Hepatocyte (in vitro differentiated cells): ENCODE results near the gene CACYBP. TPM values are rescaled to one million over a fixed set of nuclear protein-coding genes. Genes with fewer than 3 reads are reported as not detected.

Experiments
- DNase-seq: peaks from one replicate; pipeline ENCODE4 v3.0.0-alpha.2; 2016; ENCODE audit warnings: low spot score
- H2AFZ ChIP-seq: fragments of 200-600 bp; sonication (generic); 2 replicates; pipeline ENCODE4 v1.6.0; 2016; ENCODE audit warnings: antibody characterized with exemption, mild to moderate bottlenecking
- H3K27ac ChIP-seq: fragments of 200-600 bp; sonication (generic); 2 replicates; pipeline ENCODE4 v1.5.1; 2016; ENCODE audit warnings: mild to moderate bottlenecking
- H3K27me3 ChIP-seq: fragments of 200-600 bp; sonication (generic); 2 replicates; pipeline ENCODE4 v1.6.1; 2016
- H3K36me3 ChIP-seq: fragments of 200-600 bp; sonication (generic); replicated peaks from 2 replicates; pipeline ENCODE4 v1.5.1; 2016; ENCODE audit warnings: low read depth; ENCODE audit not compliant: insufficient read depth
- H3K4me1 ChIP-seq: fragments of 200-600 bp; sonication (generic); 2 replicates; pipeline ENCODE4 v1.5.1; 2016; ENCODE audit warnings: mild to moderate bottlenecking, moderate library complexity; ENCODE audit not compliant: insufficient read depth
- H3K4me2 ChIP-seq: fragments of 200-600 bp; sonication (generic); 2 replicates; pipeline ENCODE4 v1.6.0; 2016
- H3K4me3 ChIP-seq: fragments of 200-600 bp; sonication (generic); 2 replicates; pipeline ENCODE4 v1.5.1; 2016; ENCODE audit warnings: mild to moderate bottlenecking
- H3K79me2 ChIP-seq: fragments of 200-600 bp; sonication (generic); 2 replicates; pipeline ENCODE4 v1.6.0; 2017; ENCODE audit warnings: mild to moderate bottlenecking
- H3K9me2 ChIP-seq: fragments of 200-600 bp; sonication (generic); replicated peaks from 2 replicates; pipeline ENCODE4 v1.6.0; 2017; ENCODE audit warnings: mild to moderate bottlenecking; ENCODE audit not compliant: insufficient read depth
- H3K9me3 ChIP-seq: fragments of 200-600 bp; sonication (generic); 2 replicates; pipeline ENCODE4 v1.5.1; 2016; ENCODE audit warnings: low read depth, mild to moderate bottlenecking
- H4K20me1 ChIP-seq: fragments of 200-600 bp; sonication (generic); 2 replicates; pipeline ENCODE4 v1.6.0; 2016; ENCODE audit warnings: mild to moderate bottlenecking; ENCODE audit not compliant: insufficient read depth, poor library complexity, severe bottlenecking
- EZH2 ChIP-seq: fragments of 200-600 bp; sonication (generic); IDR thresholded peaks from 2 replicates; pipeline ENCODE4 v1.6.1; 2016; ENCODE audit warnings: antibody characterized with exemption, mild to moderate bottlenecking, borderline replicate concordance
- EZH2phosphoT487 ChIP-seq: fragments of 200-600 bp; sonication (generic); IDR thresholded peaks from one replicate; pipeline ENCODE4 v1.6.1; 2018; ENCODE audit warnings: antibody characterized with exemption, mild to moderate bottlenecking, low read depth, moderate library complexity; ENCODE audit not compliant: unreplicated experiment, severe bottlenecking
- WGBS: methylation state at CpG from one replicate; pipeline ENCODE4 v1.1.6; 2016; ENCODE audit warnings: low lambda C conversion rate; ENCODE audit errors: missing lambda C conversion rate; 5-methylcytosine and 5-hydroxymethylcytosine counted together
- polyA plus RNA-seq: library from polyadenylated mRNA; unstranded; fragments of >200 nt; fragmentation: Nextera tagmentation; extraction: Ambion mirVana; gene quantifications from 2 replicates; pipeline ENCODE4 v1.2.1, GENCODE V29; 2016
- total RNA-seq: library from RNA; depleted of rRNA; stranded (reverse); fragments of >200 nt; gene quantifications from 2 replicates; pipeline ENCODE4 v1.2.3, GENCODE V29; 2014
- TF ChIP-seq, protein P1 (sequence below): fragments of 200-600 bp; sonication (generic); IDR thresholded peaks from 2 replicates; pipeline ENCODE4 v1.5.1; 2016; ENCODE audit warnings: antibody characterized with exemption, mild to moderate bottlenecking; ENCODE audit not compliant: poor library complexity

CACYBP gene
- total and polyA plus RNA-seq, 2 experiments from 2014 or later = 79.6 to 81.7 TPM

- no peaks in the 10 kb centered on the region for H3K4me1 ChIP-seq
- H3K4me3 ChIP-seq = no peak overlapping the region
- H3K79me2 ChIP-seq = no peaks in the 10 kb centered on the region
- H3K9me2 ChIP-seq = no peaks in the 10 kb centered on the region
- no peak overlapping the region for H3K4me2 ChIP-seq
- no peaks in the 10 kb centered on the region for H4K20me1 ChIP-seq
- WGBS = 96% methylated on average over 2 of the region's 2 CpGs
- DNase-seq = no peak
- TF ChIP-seq EZH2 (no peak), EZH2phosphoT487 (no peak)
- TF ChIP-seq, protein P1, sequence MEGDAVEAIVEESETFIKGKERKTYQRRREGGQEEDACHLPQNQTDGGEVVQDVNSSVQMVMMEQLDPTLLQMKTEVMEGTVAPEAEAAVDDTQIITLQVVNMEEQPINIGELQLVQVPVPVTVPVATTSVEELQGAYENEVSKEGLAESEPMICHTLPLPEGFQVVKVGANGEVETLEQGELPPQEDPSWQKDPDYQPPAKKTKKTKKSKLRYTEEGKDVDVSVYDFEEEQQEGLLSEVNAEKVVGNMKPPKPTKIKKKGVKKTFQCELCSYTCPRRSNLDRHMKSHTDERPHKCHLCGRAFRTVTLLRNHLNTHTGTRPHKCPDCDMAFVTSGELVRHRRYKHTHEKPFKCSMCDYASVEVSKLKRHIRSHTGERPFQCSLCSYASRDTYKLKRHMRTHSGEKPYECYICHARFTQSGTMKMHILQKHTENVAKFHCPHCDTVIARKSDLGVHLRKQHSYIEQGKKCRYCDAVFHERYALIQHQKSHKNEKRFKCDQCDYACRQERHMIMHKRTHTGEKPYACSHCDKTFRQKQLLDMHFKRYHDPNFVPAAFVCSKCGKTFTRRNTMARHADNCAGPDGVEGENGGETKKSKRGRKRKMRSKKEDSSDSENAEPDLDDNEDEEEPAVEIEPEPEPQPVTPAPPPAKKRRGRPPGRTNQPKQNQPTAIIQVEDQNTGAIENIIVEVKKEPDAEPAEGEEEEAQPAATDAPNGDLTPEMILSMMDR = no peak
- H3K9me3 ChIP-seq = no peaks in the 10 kb centered on the region
- no peak overlapping the region for H2AFZ ChIP-seq
- H3K36me3 ChIP-seq = no peaks in the 10 kb centered on the region
- no peaks in the 10 kb centered on the region for H3K27me3 ChIP-seq
- H3K27ac ChIP-seq = no peak overlapping the region
Measured at GRCh38 chr1:174974711-174975119, 25.0 kb upstream of the CACYBP start.

DNA sequence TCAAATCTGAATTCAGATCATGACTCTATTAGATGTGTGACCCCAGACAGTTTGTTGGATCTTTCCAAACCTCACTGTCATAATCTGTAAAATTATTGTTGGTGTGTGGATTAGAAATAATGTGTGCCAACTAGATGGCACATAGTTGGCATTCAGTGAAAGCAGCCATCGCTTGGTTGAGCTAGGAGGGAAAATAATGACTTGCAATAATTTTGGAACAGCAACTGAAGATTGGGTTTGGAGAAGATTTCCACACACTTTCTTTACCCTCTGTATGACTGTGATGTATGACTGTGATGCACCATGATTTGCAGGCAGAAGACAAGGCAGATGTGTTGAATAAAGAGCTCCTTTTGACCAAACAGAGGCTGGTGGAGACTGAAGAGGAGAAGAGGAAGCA lies 24.0 kb upstream of the CACYBP start:
- no peaks in the 10 kb centered on the region for H3K27me3 ChIP-seq
- no peak for DNase-seq
- H3K79me2 ChIP-seq = no peaks in the 10 kb centered on the region
- H3K4me3 ChIP-seq = no peak overlapping the region
- no peak for TF ChIP-seq EZH2phosphoT487
- no peak for TF ChIP-seq EZH2
- TF ChIP-seq, protein P1 = no peak
- no peak overlapping the region for H3K27ac ChIP-seq
- no peak overlapping the region for H3K4me2 ChIP-seq
- no peaks in the 10 kb centered on the region for H4K20me1 ChIP-seq
- no peaks in the 10 kb centered on the region for H3K4me1 ChIP-seq
- no peaks in the 10 kb centered on the region for H3K9me2 ChIP-seq
- WGBS = 100% methylated on average over 1 of the region's 1 CpG
- no peaks in the 10 kb centered on the region for H3K9me3 ChIP-seq
- no peaks in the 10 kb centered on the region for H3K36me3 ChIP-seq
- no peak overlapping the region for H2AFZ ChIP-seq

DNA sequence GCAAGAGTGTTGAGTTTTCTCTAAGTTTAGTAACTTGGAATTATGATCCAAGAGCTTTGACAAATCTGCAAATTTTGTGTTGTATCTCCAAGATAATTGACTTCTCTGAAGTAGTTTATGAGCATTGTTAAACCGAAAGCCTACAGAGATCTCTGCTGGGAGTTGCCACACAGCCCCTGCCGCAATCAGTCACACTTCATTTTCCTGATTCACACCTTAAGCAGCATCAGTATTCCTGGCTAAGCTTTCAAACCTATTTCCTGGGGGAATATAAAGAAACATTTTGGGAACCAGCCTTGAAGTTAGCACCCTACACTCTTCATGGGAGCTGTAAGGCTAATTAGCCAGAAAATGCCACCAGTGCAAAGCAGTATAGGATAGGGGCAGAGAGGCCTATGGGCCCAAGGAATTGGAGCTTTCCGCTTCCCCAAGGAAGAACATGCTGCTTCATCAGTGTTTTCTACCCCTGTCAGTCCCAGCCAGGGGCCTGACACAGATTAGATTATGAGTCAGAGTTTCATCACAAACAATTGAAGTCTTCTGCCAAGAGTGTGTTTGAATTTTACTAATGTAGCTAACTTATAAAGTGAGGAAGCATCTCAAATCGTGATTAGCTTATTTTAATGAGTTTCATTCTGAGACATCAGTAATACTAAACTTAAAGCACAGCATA lies 23.2 kb upstream of the CACYBP start:
- Histone ChIP-seq H3K9me2 (no peaks in the 10 kb centered on the region), H3K36me3 (no peaks in the 10 kb centered on the region), H3K27me3 (no peaks in the 10 kb centered on the region), H3K4me2 (no peak overlapping the region), H3K4me3 (no peak overlapping the region), H2AFZ (no peak overlapping the region), H3K27ac (no peak overlapping the region), H3K79me2 (no peaks in the 10 kb centered on the region), H3K4me1 (no peaks in the 10 kb centered on the region), H3K9me3 (no peaks in the 10 kb centered on the region), H4K20me1 (no peaks in the 10 kb centered on the region)
- DNase-seq = no peak
- 84% methylated on average over 4 of the region's 4 CpGs for WGBS
- TF ChIP-seq EZH2 = no peak
- no peak for TF ChIP-seq EZH2phosphoT487
- TF ChIP-seq, protein P1 = no peak
